OCI-LY7 (cell line): ENCODE measurements around the gene S1PR2. TPM values are rescaled to one million over a fixed set of nuclear protein-coding genes. Genes with fewer than 3 reads are reported as not detected.

Source experiments
- BruUV-seq: library from RNA; stranded (reverse); fragments of 400-500 nt; replicated peaks from 2 replicates; lab custom pipeline; 2021; lab: Mats Ljungman, UMichigan
- CTCF ChIA-PET: fragments of 300-600 bp; sonication (Branson Sonifier 250); formaldehyde crosslinking; loops from one replicate; lab custom pipeline; 2022; ENCODE audit warnings: antibody characterized with exemption; ENCODE audit not compliant: unreplicated experiment; lab: Charles Lee
- POLR2A ChIA-PET: fragments of 300-600 bp; sonication (Branson Sonifier 250); formaldehyde crosslinking; loops from one replicate; lab custom pipeline; 2022; ENCODE audit warnings: antibody characterized with exemption; lab: Charles Lee
- DNase-seq: peaks from one replicate; pipeline ENCODE4 v3.0.0-alpha.2; 2015; ENCODE audit warnings: low spot score
- H2AFZ ChIP-seq: fragments of 200-600 bp; sonication (generic), shearing (Covaris generic); 2 replicates; pipeline ENCODE4 v1.6.1; 2014; ENCODE audit warnings: mild to moderate bottlenecking, antibody characterized with exemption, low read length, moderate library complexity
- H3K27ac ChIP-seq: fragments of 200-600 bp; sonication (generic); 2 replicates; pipeline ENCODE4 v1.5.1; 2014; ENCODE audit warnings: mixed run types, low read depth, mild to moderate bottlenecking, moderate library complexity, low read length, inconsistent platforms; ENCODE audit not compliant: poor library complexity, severe bottlenecking
- H3K36me3 ChIP-seq: fragments of 200-600 bp; sonication (generic); 2 replicates; pipeline ENCODE4 v1.6.1; 2014; ENCODE audit warnings: mild to moderate bottlenecking, antibody characterized with exemption, low read length, moderate library complexity, mixed read lengths; ENCODE audit not compliant: insufficient read depth
- H3K4me1 ChIP-seq: fragments of 200-600 bp; sonication (generic); 2 replicates; pipeline ENCODE4 v1.5.1; 2014; ENCODE audit warnings: mild to moderate bottlenecking, low read length; ENCODE audit not compliant: insufficient read depth, poor library complexity, severe bottlenecking
- H3K4me2 ChIP-seq: fragments of 200-600 bp; sonication (generic); 2 replicates; pipeline ENCODE4 v1.6.1; 2014; ENCODE audit warnings: mild to moderate bottlenecking, low read length
- H3K4me3 ChIP-seq: fragments of 200-600 bp; sonication (generic); 2 replicates; pipeline ENCODE4 v1.5.1; 2014; ENCODE audit warnings: mild to moderate bottlenecking, low read depth, low read length; ENCODE audit not compliant: poor library complexity, severe bottlenecking
- H3K79me2 ChIP-seq: fragments of 200-600 bp; sonication (generic); 2 replicates; pipeline ENCODE4 v1.6.1; 2016; ENCODE audit warnings: low read depth, mild to moderate bottlenecking, low read length, moderate library complexity, mixed read lengths; ENCODE audit not compliant: insufficient read depth
- H3K9me2 ChIP-seq: fragments of 200-600 bp; sonication (generic); 2 replicates; pipeline ENCODE4 v1.6.1; 2016; ENCODE audit warnings: mild to moderate bottlenecking, low read length, mixed read lengths; ENCODE audit not compliant: insufficient read depth
- H3K9me3 ChIP-seq: fragments of 200-600 bp; sonication (generic); 2 replicates; pipeline ENCODE4 v1.6.1; 2014; ENCODE audit warnings: mild to moderate bottlenecking, mixed run types, low read length, mixed read lengths
- H4K20me1 ChIP-seq: fragments of 200-600 bp; sonication (generic); 2 replicates; pipeline ENCODE4 v1.6.1; 2014; ENCODE audit warnings: mild to moderate bottlenecking, antibody characterized with exemption, low read length, moderate library complexity, mixed read lengths; ENCODE audit not compliant: insufficient read depth
- EZH2phosphoT487 ChIP-seq: fragments of 200-600 bp; sonication (generic); IDR thresholded peaks from 2 replicates; pipeline ENCODE4 v1.6.1; 2018; ENCODE audit warnings: low read depth, borderline replicate concordance, mild to moderate bottlenecking, mixed run types, antibody characterized with exemption, low read length, moderate library complexity, mixed read lengths
- intact Hi-C: fragments of 100-400 bp; cut with micrococcal nuclease; formaldehyde crosslinking; loops from one replicate; pipeline ENCODE4 v1.10.0; 2022; ENCODE audit not compliant: unreplicated experiment
- microRNA-seq: library from miRNA; unstranded; fragments of <30 nt; microRNA quantifications from one replicate; pipeline ENCODE4 v1.2.0, GENCODE V29; 2022; ENCODE audit warnings: borderline replicate concordance
- small RNA-seq: library from RNA; depleted of rRNA; stranded (forward); fragments of <200 nt; gene quantifications from one replicate; pipeline ENCODE3, GENCODE V24; 2014
- total RNA-seq, 2 experiments: library from RNA; depleted of rRNA in 1 of 2; stranded (reverse); fragments of >200 nt in 1 of 2; shearing (Covaris generic) in 1 of 2; gene quantifications; 2 replicates each; pipeline ENCODE4 v1.2.3, GENCODE V29; 2014 to 2022
- TF ChIP-seq, protein P1 (sequence below): fragments of 200-600 bp; sonication (generic); conservative IDR thresholded peaks from 2 replicates; pipeline ENCODE4 v1.5.1; 2014; ENCODE audit warnings: mild to moderate bottlenecking, antibody characterized with exemption, low read length, moderate library complexity, mixed read lengths

The S1PR2 gene
- total RNA-seq, 2 experiments from 2014 or later = 27.8 to 64.5 TPM

GRCh38 chr19:10173527-10173926, 57.6 kb downstream of the S1PR2 start:
- Histone ChIP-seq H3K9me2 (no peaks in the 10 kb centered on the region), H3K9me3 (no peaks in the 10 kb centered on the region), H3K4me3 (no peak overlapping the region), H3K27ac (no peak overlapping the region), H3K4me2 (no peak overlapping the region), H3K4me1 (peaks cover 32% of the 10 kb centered on the region), H3K79me2 (peaks cover 58% of the 10 kb centered on the region), H2AFZ (no peak overlapping the region), H4K20me1 (0 out of 2 replicates have a peak, but pooled peaks cover 7% of the 10 kb centered on the region), H3K36me3 (peaks cover 89% of the 10 kb centered on the region)
- ChIA-PET CTCF (no interaction called here), POLR2A (no interaction called here)
- no peak for TF ChIP-seq EZH2phosphoT487
- TF ChIP-seq, protein P1, sequence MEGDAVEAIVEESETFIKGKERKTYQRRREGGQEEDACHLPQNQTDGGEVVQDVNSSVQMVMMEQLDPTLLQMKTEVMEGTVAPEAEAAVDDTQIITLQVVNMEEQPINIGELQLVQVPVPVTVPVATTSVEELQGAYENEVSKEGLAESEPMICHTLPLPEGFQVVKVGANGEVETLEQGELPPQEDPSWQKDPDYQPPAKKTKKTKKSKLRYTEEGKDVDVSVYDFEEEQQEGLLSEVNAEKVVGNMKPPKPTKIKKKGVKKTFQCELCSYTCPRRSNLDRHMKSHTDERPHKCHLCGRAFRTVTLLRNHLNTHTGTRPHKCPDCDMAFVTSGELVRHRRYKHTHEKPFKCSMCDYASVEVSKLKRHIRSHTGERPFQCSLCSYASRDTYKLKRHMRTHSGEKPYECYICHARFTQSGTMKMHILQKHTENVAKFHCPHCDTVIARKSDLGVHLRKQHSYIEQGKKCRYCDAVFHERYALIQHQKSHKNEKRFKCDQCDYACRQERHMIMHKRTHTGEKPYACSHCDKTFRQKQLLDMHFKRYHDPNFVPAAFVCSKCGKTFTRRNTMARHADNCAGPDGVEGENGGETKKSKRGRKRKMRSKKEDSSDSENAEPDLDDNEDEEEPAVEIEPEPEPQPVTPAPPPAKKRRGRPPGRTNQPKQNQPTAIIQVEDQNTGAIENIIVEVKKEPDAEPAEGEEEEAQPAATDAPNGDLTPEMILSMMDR = no peak
- intact Hi-C loops = no loop called here
- no TSS peak for BruUV-seq
- DNase-seq = no peak

Small RNA genes within 50 kb of the gene (microRNA-seq; reads per million reads assigned to microRNA genes)
- not detected for gene MIR4322

Small RNA genes within 50 kb of the gene (small RNA-seq; reads per million reads assigned to genes)
- gene MIR4322 = not detected

Other genes starting within 250 kb of the S1PR2 start
- not detected in 2 replicates for gene COL5A3, start 220.8 kb downstream of the S1PR2 start, total RNA-seq (2014; rRNA removed; shearing (Covaris generic))
- gene COL5A3, start 220.8 kb downstream of the S1PR2 start, total RNA-seq (2022) = not detected in 2 replicates
- not detected in 2 replicates for gene RDH8, start 217.8 kb downstream of the S1PR2 start, total RNA-seq (2014; rRNA removed; shearing (Covaris generic))
- not detected in 2 replicates for gene RDH8, start 217.8 kb downstream of the S1PR2 start, total RNA-seq (2022)
- 21.9 and 32.9 TPM in 2 replicates for gene SHFL, start 145.0 kb downstream of the S1PR2 start, total RNA-seq (2014; rRNA removed; shearing (Covaris generic))
- gene SHFL, start 145.0 kb downstream of the S1PR2 start, total RNA-seq (2022) = 28.5 and 30.9 TPM in 2 replicates
- 7.3 and 8.4 TPM in 2 replicates for gene ANGPTL6, start 128.7 kb downstream of the S1PR2 start, total RNA-seq (2014; rRNA removed; shearing (Covaris generic))
- gene ANGPTL6, start 128.7 kb downstream of the S1PR2 start, total RNA-seq (2022) = 8.3 and 10.1 TPM in 2 replicates
- gene PPAN, start 125.0 kb downstream of the S1PR2 start, total RNA-seq (2014; rRNA removed; shearing (Covaris generic)) = 77.1 and 85.8 TPM in 2 replicates
- 88.3 and 116 TPM in 2 replicates for gene PPAN, start 125.0 kb downstream of the S1PR2 start, total RNA-seq (2022)
- 8.8 and 11.9 TPM in 2 replicates for gene P2RY11, start 119.6 kb downstream of the S1PR2 start, total RNA-seq (2014; rRNA removed; shearing (Covaris generic))
- 31.1 and 43.3 TPM in 2 replicates for gene P2RY11, start 119.6 kb downstream of the S1PR2 start, total RNA-seq (2022)
- 255 and 287 TPM in 2 replicates for gene EIF3G, start 111.4 kb downstream of the S1PR2 start, total RNA-seq (2014; rRNA removed; shearing (Covaris generic))
- gene EIF3G, start 111.4 kb downstream of the S1PR2 start, total RNA-seq (2022) = 256 TPM in 2 replicates
- gene DNMT1, start 36.4 kb downstream of the S1PR2 start, total RNA-seq (2014; rRNA removed; shearing (Covaris generic)) = 329 and 365 TPM in 2 replicates
- 680 and 699 TPM in 2 replicates for gene DNMT1, start 36.4 kb downstream of the S1PR2 start, total RNA-seq (2022)
- gene MRPL4, start 20.9 kb upstream of the S1PR2 start, total RNA-seq (2014; rRNA removed; shearing (Covaris generic)) = 134 and 148 TPM in 2 replicates
- gene MRPL4, start 20.9 kb upstream of the S1PR2 start, total RNA-seq (2022) = 132 and 155 TPM in 2 replicates
- gene ICAM1, start 39.8 kb upstream of the S1PR2 start, total RNA-seq (2014; rRNA removed; shearing (Covaris generic)) = 12.0 and 15.8 TPM in 2 replicates
- 13.4 and 13.5 TPM in 2 replicates for gene ICAM1, start 39.8 kb upstream of the S1PR2 start, total RNA-seq (2022)
- not detected in 2 replicates for gene ICAM4, start 55.6 kb upstream of the S1PR2 start, total RNA-seq (2014; rRNA removed; shearing (Covaris generic))
- 0.38 and 0.53 TPM in 2 replicates for gene ICAM4, start 55.6 kb upstream of the S1PR2 start, total RNA-seq (2022)
- gene ICAM5, start 58.6 kb upstream of the S1PR2 start, total RNA-seq (2014; rRNA removed; shearing (Covaris generic)) = 2.7 and 6.4 TPM in 2 replicates
- gene ICAM5, start 58.6 kb upstream of the S1PR2 start, total RNA-seq (2022) = 10.8 and 12.6 TPM in 2 replicates
- gene ZGLP1, start 78.5 kb upstream of the S1PR2 start, total RNA-seq (2014; rRNA removed; shearing (Covaris generic)) = 2.3 and 8.8 TPM in 2 replicates
- 5.4 and 5.7 TPM in 2 replicates for gene ZGLP1, start 78.5 kb upstream of the S1PR2 start, total RNA-seq (2022)
- 17.2 and 28.8 TPM in 2 replicates for gene FDX2, start 84.7 kb upstream of the S1PR2 start, total RNA-seq (2014; rRNA removed; shearing (Covaris generic))
- gene FDX2, start 84.7 kb upstream of the S1PR2 start, total RNA-seq (2022) = 10.4 and 17.1 TPM in 2 replicates
- 21.6 and 35.7 TPM in 2 replicates for gene RAVER1, start 102.2 kb upstream of the S1PR2 start, total RNA-seq (2014; rRNA removed; shearing (Covaris generic))
- 90.7 and 95.8 TPM in 2 replicates for gene RAVER1, start 102.2 kb upstream of the S1PR2 start, total RNA-seq (2022)
- gene ICAM3, start 108.3 kb upstream of the S1PR2 start, total RNA-seq (2014; rRNA removed; shearing (Covaris generic)) = 63.7 and 66.0 TPM in 2 replicates
- gene ICAM3, start 108.3 kb upstream of the S1PR2 start, total RNA-seq (2022) = 76.4 and 82.0 TPM in 2 replicates
- gene TYK2, start 149.2 kb upstream of the S1PR2 start, total RNA-seq (2014; rRNA removed; shearing (Covaris generic)) = 151 and 185 TPM in 2 replicates
- 214 and 216 TPM in 2 replicates for gene TYK2, start 149.2 kb upstream of the S1PR2 start, total RNA-seq (2022)
- 332 and 345 TPM in 2 replicates for gene CDC37, start 172.2 kb upstream of the S1PR2 start, total RNA-seq (2014; rRNA removed; shearing (Covaris generic))
- gene CDC37, start 172.2 kb upstream of the S1PR2 start, total RNA-seq (2022) = 269 and 271 TPM in 2 replicates
- 9.4 and 16.4 TPM in 2 replicates for gene PDE4A, start 189.2 kb upstream of the S1PR2 start, total RNA-seq (2014; rRNA removed; shearing (Covaris generic))
- gene PDE4A, start 189.2 kb upstream of the S1PR2 start, total RNA-seq (2022) = 42.4 and 45.1 TPM in 2 replicates